ENCODE measurements around the gene DPM3. TPM values are rescaled to one million over a fixed set of nuclear protein-coding genes. Genes with fewer than 3 reads are reported as not detected.

Gene DPM3
- total and polyA plus RNA-seq, 9 of the 15 experiments (the other 6 are each of a cell fraction or from before 2014, with no cell fraction given), result 3.7 to 120 (median 36.4) TPM

DNA sequence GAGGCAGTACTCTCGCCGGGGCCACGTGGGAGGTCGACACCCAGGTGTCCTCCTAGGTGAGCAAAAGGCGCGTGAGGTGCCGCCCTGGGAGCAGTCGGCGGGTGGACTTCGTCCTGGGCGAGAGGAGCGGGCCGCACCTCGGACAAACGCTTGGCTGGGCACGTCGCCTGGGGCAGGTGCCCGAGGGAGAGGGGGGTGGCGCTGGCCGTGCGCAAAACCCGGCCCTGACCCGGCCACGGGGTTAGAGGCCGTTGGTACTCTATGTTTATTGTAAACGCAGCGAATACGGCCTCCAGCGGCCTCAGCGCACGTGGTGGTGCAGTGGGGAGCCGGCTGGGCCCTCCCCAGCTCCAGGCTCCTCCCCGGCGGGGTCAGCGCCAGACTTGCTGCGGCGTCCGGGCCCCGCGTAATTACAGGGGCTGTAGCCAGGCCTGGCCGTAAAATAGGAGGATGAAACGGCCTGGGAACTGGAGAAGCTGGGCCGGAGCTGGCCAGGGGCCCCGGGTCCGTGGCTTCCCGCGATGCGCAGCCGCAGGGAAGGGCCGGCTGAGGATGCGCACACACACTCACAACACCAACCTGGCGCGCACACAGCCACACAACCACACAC is 14.3 kb downstream of the DPM3 start (continued):
- TF ChIP-seq, protein P1, sequence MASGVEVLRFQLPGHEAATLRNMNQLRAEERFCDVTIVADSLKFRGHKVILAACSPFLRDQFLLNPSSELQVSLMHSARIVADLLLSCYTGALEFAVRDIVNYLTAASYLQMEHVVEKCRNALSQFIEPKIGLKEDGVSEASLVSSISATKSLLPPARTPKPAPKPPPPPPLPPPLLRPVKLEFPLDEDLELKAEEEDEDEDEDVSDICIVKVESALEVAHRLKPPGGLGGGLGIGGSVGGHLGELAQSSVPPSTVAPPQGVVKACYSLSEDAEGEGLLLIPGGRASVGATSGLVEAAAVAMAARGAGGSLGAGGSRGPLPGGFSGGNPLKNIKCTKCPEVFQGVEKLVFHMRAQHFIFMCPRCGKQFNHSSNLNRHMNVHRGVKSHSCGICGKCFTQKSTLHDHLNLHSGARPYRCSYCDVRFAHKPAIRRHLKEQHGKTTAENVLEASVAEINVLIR (CRISPR knock-in tag; IDR thresholded peaks at IDR 0.05), result no peak
- TF ChIP-seq ZNF408 (CRISPR knock-in tag; IDR thresholded peaks at IDR 0.05; ENCODE audit: low read depth) (no peak), ZNF57 (CRISPR knock-in tag; IDR thresholded peaks at IDR 0.05) (no peak), ZNF197 (CRISPR knock-in tag; IDR thresholded peaks at IDR 0.05; ENCODE audit: low read depth) (no peak), ZFX (CRISPR knock-in tag; IDR thresholded peaks at IDR 0.05) (peak; percentile 33; the same call in 1 of the 2 replicates), HMGN3 (IDR thresholded peaks at IDR 0.05; ENCODE audit: borderline replicate concordance, extremely low read depth, insufficient read length, low read depth, low read length) (peak; percentile 8), ZNF561 (CRISPR knock-in tag; conservative IDR thresholded peaks at IDR 0.05) (no peak), ZNF41 (CRISPR knock-in tag; conservative IDR thresholded peaks at IDR 0.05) (no peak), COPS2 (conservative IDR thresholded peaks at IDR 0.05) (no peak), JUND (IDR thresholded peaks at IDR 0.05; ENCODE audit: borderline replicate concordance, low read depth, low read length) (no peak), JUND (tag; IDR thresholded peaks at IDR 0.05; ENCODE audit: borderline replicate concordance, low read depth, low read length) (no peak), MEF2A (IDR thresholded peaks at IDR 0.05; ENCODE audit: control insufficient read depth, low read depth, low read length) (no peak), CTBP1 (IDR thresholded peaks at IDR 0.05; ENCODE audit: borderline replicate concordance) (no peak), ZBTB7A (IDR thresholded peaks at IDR 0.05; ENCODE audit: borderline replicate concordance, control insufficient read depth, low read depth, low read length) (0 out of 2 replicates have a peak, but pooled peaks have one; percentile 8), NCOA4 (IDR thresholded peaks at IDR 0.05; ENCODE audit: partially characterized antibody) (no peak), TBP (optimal IDR thresholded peaks at IDR 0.05; ENCODE audit: low read depth, low read length) (no peak), MAFF (IDR thresholded peaks at IDR 0.05; ENCODE audit: low read length) (no peak), RAD51 (IDR thresholded peaks at IDR 0.05; ENCODE audit: borderline replicate concordance, low read depth) (no peak), BACH1 (tag; IDR thresholded peaks at IDR 0.05) (no peak), EZH2 (IDR thresholded peaks at IDR 0.05; ENCODE audit: borderline replicate concordance, low read depth, low read length) (no peak), ZNF212 (CRISPR knock-in tag; IDR thresholded peaks at IDR 0.05) (no peak)
- TF ChIP-seq, protein P2, sequence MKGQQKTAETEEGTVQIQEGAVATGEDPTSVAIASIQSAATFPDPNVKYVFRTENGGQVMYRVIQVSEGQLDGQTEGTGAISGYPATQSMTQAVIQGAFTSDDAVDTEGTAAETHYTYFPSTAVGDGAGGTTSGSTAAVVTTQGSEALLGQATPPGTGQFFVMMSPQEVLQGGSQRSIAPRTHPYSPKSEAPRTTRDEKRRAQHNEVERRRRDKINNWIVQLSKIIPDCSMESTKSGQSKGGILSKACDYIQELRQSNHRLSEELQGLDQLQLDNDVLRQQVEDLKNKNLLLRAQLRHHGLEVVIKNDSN (CRISPR knock-in tag; IDR thresholded peaks at IDR 0.05), result peak; percentile 23; the same call in 1 of the 2 replicates
- TF ChIP-seq, protein P3, sequence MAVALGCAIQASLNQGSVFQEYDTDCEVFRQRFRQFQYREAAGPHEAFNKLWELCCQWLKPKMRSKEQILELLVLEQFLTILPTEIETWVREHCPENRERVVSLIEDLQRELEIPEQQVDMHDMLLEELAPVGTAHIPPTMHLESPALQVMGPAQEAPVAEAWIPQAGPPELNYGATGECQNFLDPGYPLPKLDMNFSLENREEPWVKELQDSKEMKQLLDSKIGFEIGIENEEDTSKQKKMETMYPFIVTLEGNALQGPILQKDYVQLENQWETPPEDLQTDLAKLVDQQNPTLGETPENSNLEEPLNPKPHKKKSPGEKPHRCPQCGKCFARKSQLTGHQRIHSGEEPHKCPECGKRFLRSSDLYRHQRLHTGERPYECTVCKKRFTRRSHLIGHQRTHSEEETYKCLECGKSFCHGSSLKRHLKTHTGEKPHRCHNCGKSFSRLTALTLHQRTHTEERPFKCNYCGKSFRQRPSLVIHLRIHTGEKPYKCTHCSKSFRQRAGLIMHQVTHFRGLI (CRISPR knock-in tag; IDR thresholded peaks at IDR 0.05), result no peak

All from K562 (cell line).